Measurements from ENCODE around the gene RUNDC3A. TPM values are rescaled to one million over a fixed set of nuclear protein-coding genes. Genes with fewer than 3 reads are reported as not detected.
A peak's percentile ranks its signal among the peaks of the same experiment; 100 is the strongest.

Gene RUNDC3A
- total RNA-seq, 2 experiments from 2014 or later = 0.22 TPM; not detected in 1

- DNase-seq = no peak
- Mint-ChIP-seq H3K36me3 (ENCODE audit: low read depth) (peaks cover 23% of the 10 kb centered on the region), H3K27ac (no peak overlapping the region), H3K9me3 (no peaks in the 10 kb centered on the region), H3K4me3 (no peak overlapping the region), H3K4me1 (ENCODE audit: low read depth) (peaks cover 27% of the 10 kb centered on the region), H3K27me3 (peaks cover 22% of the 10 kb centered on the region)
- no peak for ATAC-seq
- TF ChIP-seq CTCF (IDR thresholded peaks at IDR 0.05) = no peak
- CTCF ChIA-PET = interaction anchor here (1.2 to 4.1 kb wide), 4 partner anchors 10 to 110 kb away, joined by 3 to 15 read pairs (median 6); no protein-coding TSS in a partner anchor
- intact Hi-C loops (cut with micrococcal nuclease) = no loop called here
- POLR2A ChIA-PET = interaction anchor here (1.6 to 2.1 kb wide), 2 partner anchors 100 to 106 kb away, joined by 3 to 11 read pairs; partner anchors contain the start of gene UBTF
These were observed 11.7 kb downstream of the RUNDC3A start for GRCh38 chr17:44320066-44320465.

GRCh38 chr17:44321246-44322120 is 13.1 kb downstream of the RUNDC3A start:
- TF ChIP-seq CTCF (IDR thresholded peaks at IDR 0.05) = no peak
- Mint-ChIP-seq H3K4me3 (no peak overlapping the region), H3K4me1 (ENCODE audit: low read depth) (peaks cover 22% of the 10 kb centered on the region), H3K36me3 (ENCODE audit: low read depth) (peaks cover 25% of the 10 kb centered on the region), H3K27me3 (peaks cover 10% of the 10 kb centered on the region), H3K9me3 (no peaks in the 10 kb centered on the region), H3K27ac (no peak overlapping the region)
- no peak for ATAC-seq
- ChIA-PET POLR2A (interaction anchor here (0.9 to 2.4 kb wide), 3 partner anchors 101 to 117 kb away, joined by 3 to 11 read pairs (median 11); partner anchors contain the start of gene UBTF), CTCF (interaction anchor here (1.2 to 4.1 kb wide), 3 partner anchors 9 to 111 kb away, joined by 3 to 15 read pairs (median 10); no protein-coding TSS in a partner anchor)
- DNase-seq = no peak
- intact Hi-C loops (cut with micrococcal nuclease) = no loop called here

GRCh38 chr17:44322236-44322895 is 14.0 kb downstream of the RUNDC3A start:
- TF ChIP-seq CTCF (IDR thresholded peaks at IDR 0.05) = no peak
- ChIA-PET CTCF (interaction anchor here (1.1 to 4.1 kb wide), 3 partner anchors 9 to 112 kb away, joined by 3 to 21 read pairs (median 15); no protein-coding TSS in a partner anchor), POLR2A (interaction anchor here (2.4 to 5.3 kb wide), 2 partner anchors 102 to 112 kb away, joined by 11 to 38 read pairs; partner anchors contain the start of gene UBTF)
- peaks cover 25% of the 10 kb centered on the region for H3K36me3 Mint-ChIP-seq (ENCODE audit: low read depth)
- peak overlapping the region; percentile 15 for H3K27ac Mint-ChIP-seq
- H3K27me3 Mint-ChIP-seq = peaks cover 3% of the 10 kb centered on the region
- ATAC-seq (no peak), DNase-seq (no peak)
- intact Hi-C loops (cut with micrococcal nuclease) = no loop called here
- H3K4me1 Mint-ChIP-seq (ENCODE audit: low read depth) = peaks cover 24% of the 10 kb centered on the region
- peak overlapping the region; percentile 35 for H3K4me3 Mint-ChIP-seq
- H3K9me3 Mint-ChIP-seq = no peaks in the 10 kb centered on the region

DNA sequence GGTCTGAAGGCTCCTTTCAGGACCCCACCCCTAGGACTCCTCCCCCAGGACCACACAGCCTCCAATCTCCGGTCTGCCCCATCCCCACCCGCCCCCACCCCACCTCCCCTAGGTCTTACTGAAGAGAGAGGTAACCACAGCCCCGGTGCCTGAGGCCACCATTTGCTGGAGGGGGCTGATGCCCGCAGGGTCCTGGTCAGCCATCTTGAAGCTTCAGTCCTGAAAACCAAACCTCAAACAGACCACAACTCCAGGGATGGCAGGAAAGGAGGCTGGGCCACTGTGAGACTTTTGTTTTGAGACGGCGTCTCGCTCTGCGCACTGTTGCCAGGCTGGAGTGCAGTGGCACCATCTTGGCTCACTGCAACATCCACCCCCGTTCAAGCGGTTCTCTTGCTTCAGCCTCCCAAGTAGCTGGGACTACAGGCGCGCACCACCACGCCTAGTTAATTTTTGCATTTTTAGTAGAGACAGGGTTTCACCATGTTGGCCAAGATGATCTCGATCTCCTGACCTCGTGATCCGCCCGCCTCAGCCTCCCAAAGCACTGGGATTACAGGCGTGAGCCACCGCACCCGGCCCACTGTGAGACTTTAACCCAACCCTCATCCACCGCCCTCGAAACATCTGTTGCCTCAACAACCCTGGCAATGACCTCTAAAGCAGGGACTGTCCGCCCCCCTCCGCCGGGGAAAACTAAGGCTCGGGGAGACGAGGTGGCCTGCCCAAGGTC is 15.1 kb downstream of the RUNDC3A start:
- ATAC-seq (no peak), DNase-seq (no peak)
- H3K27ac Mint-ChIP-seq = peak overlapping the region; percentile 42
- intact Hi-C loops (cut with micrococcal nuclease) = no loop called here
- no peaks in the 10 kb centered on the region for H3K27me3 Mint-ChIP-seq
- H3K36me3 Mint-ChIP-seq (ENCODE audit: low read depth) = peaks cover 23% of the 10 kb centered on the region
- POLR2A ChIA-PET = interaction anchor here (0.8 to 5.3 kb wide), 5 partner anchors 13 to 120 kb away, joined by 3 to 38 read pairs (median 8); partner anchors contain the start of gene UBTF
- peaks cover 29% of the 10 kb centered on the region for H3K4me1 Mint-ChIP-seq (ENCODE audit: low read depth)
- no peak for TF ChIP-seq CTCF (IDR thresholded peaks at IDR 0.05)
- CTCF ChIA-PET = interaction anchor here (0.7 to 3.6 kb wide), 5 partner anchors 22 to 119 kb away, joined by 3 to 21 read pairs (median 3); partner anchors contain the start of gene FAM171A2
- H3K9me3 Mint-ChIP-seq = no peaks in the 10 kb centered on the region
- H3K4me3 Mint-ChIP-seq = peak overlapping the region; percentile 85
